IMR-90 (cell line): ENCODE results near the gene SHISAL2B. TPM values are rescaled to one million over a fixed set of nuclear protein-coding genes. Genes with fewer than 3 reads are reported as not detected.

Source experiments
- ATAC-seq: fragments of 200-7000 bp; cut with Tn5 transposase; 2 replicates; pipeline ENCODE4 v1.9.1; 2020; ENCODE audit warnings: low read depth, mild to moderate bottlenecking, moderate library complexity
- BruUV-seq: library from RNA; stranded (reverse); fragments of 400-500 nt; replicated peaks from 2 replicates; lab custom pipeline; 2021; lab: Mats Ljungman, UMichigan
- CTCF ChIA-PET: fragments of 300-600 bp; formaldehyde crosslinking; extraction: SDS; loops from one replicate; lab custom pipeline; 2021; ENCODE audit warnings: antibody characterized with exemption; lab: Yijun Ruan, JAX
- POLR2A ChIA-PET: fragments of 300-600 bp; sonication (Branson Sonifier 250); formaldehyde crosslinking; loops from one replicate; lab custom pipeline; 2022; ENCODE audit warnings: antibody characterized with exemption; ENCODE audit not compliant: unreplicated experiment; lab: Charles Lee
- DNase-seq: peaks from one replicate; pipeline ENCODE4 v3.0.0; 2013
- H2AFZ ChIP-seq: replicated peaks from 2 replicates; pipeline ENCODE3; 2013; ENCODE audit warnings: low read length, mild to moderate bottlenecking; ENCODE audit not compliant: poor library complexity
- H2AK5ac ChIP-seq: 2 replicates; pipeline ENCODE4 v1.6.1; 2013; ENCODE audit warnings: low read depth, low read length, inconsistent platforms
- H2AK9ac ChIP-seq: replicated peaks from 2 replicates; pipeline ENCODE3; 2013; ENCODE audit warnings: mild to moderate bottlenecking, low read depth, low read length, moderate library complexity; ENCODE audit not compliant: poor library complexity
- H2BK120ac ChIP-seq: 2 replicates; pipeline ENCODE4 v1.6.1; 2013; ENCODE audit warnings: low read depth, low read length, inconsistent platforms
- H2BK15ac ChIP-seq: 3 replicates; pipeline ENCODE4 v1.6.1; 2013; ENCODE audit warnings: low read depth, low read length, inconsistent platforms
- H2BK20ac ChIP-seq: 2 replicates; pipeline ENCODE4 v1.6.1; 2013; ENCODE audit warnings: low read depth, mild to moderate bottlenecking, inconsistent platforms, low read length, moderate library complexity
- H2BK5ac ChIP-seq: 2 replicates; pipeline ENCODE4 v1.6.1; 2013; ENCODE audit warnings: mild to moderate bottlenecking, low read depth, low read length, inconsistent platforms; ENCODE audit not compliant: poor library complexity, severe bottlenecking
- H3K14ac ChIP-seq: replicated peaks from 2 replicates; pipeline ENCODE4 v1.6.1; 2013; ENCODE audit warnings: low read depth, low read length, inconsistent platforms
- H3K18ac ChIP-seq: 2 replicates; pipeline ENCODE4 v1.6.1; 2013; ENCODE audit warnings: low read depth, low read length, control low read depth
- H3K23ac ChIP-seq: 2 replicates; pipeline ENCODE4 v1.6.1; 2013; ENCODE audit warnings: low read depth, low read length, inconsistent platforms
- H3K27ac ChIP-seq: 2 replicates; pipeline ENCODE4 v1.5.1; 2013; ENCODE audit warnings: mild to moderate bottlenecking, control low read depth, low read length; ENCODE audit not compliant: insufficient read depth
- H3K27me3 ChIP-seq: 2 replicates; pipeline ENCODE4 v1.6.1; 2013; ENCODE audit warnings: low read length; ENCODE audit not compliant: control insufficient read depth, insufficient read depth
- H3K36me3 ChIP-seq: 2 replicates; pipeline ENCODE4 v1.6.1; 2013; ENCODE audit warnings: low read length, mixed read lengths; ENCODE audit not compliant: control insufficient read depth, insufficient read depth
- H3K4ac ChIP-seq: 2 replicates; pipeline ENCODE4 v1.6.1; 2013; ENCODE audit warnings: low read depth, low read length, inconsistent platforms
- H3K4me1 ChIP-seq: 2 replicates; pipeline ENCODE4 v1.6.1; 2013; ENCODE audit warnings: low read length, mixed read lengths; ENCODE audit not compliant: control insufficient read depth, insufficient read depth
- H3K4me2 ChIP-seq: 2 replicates; pipeline ENCODE4 v1.6.1; 2013; ENCODE audit warnings: low read depth, mild to moderate bottlenecking, control low read depth, low read length, moderate library complexity
- H3K4me3 ChIP-seq: 2 replicates; pipeline ENCODE4 v1.5.1; 2013; ENCODE audit warnings: low read depth, mild to moderate bottlenecking, control low read depth, low read length, moderate library complexity; ENCODE audit not compliant: insufficient read depth
- H3K56ac ChIP-seq: 2 replicates; pipeline ENCODE4 v1.6.1; 2013; ENCODE audit warnings: low read length, inconsistent platforms; ENCODE audit not compliant: insufficient read depth; ENCODE audit errors: extremely low read depth
- H3K79me1 ChIP-seq, 2 experiments: 2 replicates each; pipeline ENCODE4 v1.6.1; 2013; ENCODE audit warnings: low read length in 2 of 2, inconsistent platforms in 1 of 2, low read depth in 1 of 2
- H3K9ac ChIP-seq: 2 replicates; pipeline ENCODE4 v1.6.1; 2013; ENCODE audit warnings: low read depth, low read length, control low read depth
- H3K9me1 ChIP-seq: 2 replicates; pipeline ENCODE4 v1.6.1; 2013; ENCODE audit warnings: low read length, inconsistent platforms; ENCODE audit not compliant: insufficient read depth
- H3K9me3 ChIP-seq: 2 replicates; pipeline ENCODE4 v1.6.1; 2013; ENCODE audit warnings: low read length; ENCODE audit not compliant: control insufficient read depth, insufficient read depth
- H4K20me1 ChIP-seq: 2 replicates; pipeline ENCODE4 v1.6.1; 2013; ENCODE audit warnings: low read length, inconsistent platforms; ENCODE audit not compliant: insufficient read depth
- H4K5ac ChIP-seq: 2 replicates; pipeline ENCODE4 v1.6.1; 2013; ENCODE audit warnings: mild to moderate bottlenecking, low read depth, low read length, control low read depth
- H4K8ac ChIP-seq, 2 experiments: 2 replicates each; pipeline ENCODE4 v1.6.1; 2013; ENCODE audit warnings: low read depth in 2 of 2, low read length in 2 of 2, control low read depth in 1 of 2, inconsistent platforms in 1 of 2
- H4K91ac ChIP-seq: 2 replicates; pipeline ENCODE4 v1.6.1; 2013; ENCODE audit warnings: low read depth, low read length, inconsistent platforms; ENCODE audit not compliant: insufficient read depth
- BHLHE40 ChIP-seq: fragments of 150-350 bp; IDR thresholded peaks from 2 replicates; pipeline ENCODE4 v1.6.1; 2016; ENCODE audit warnings: mild to moderate bottlenecking, low read depth, low read length
- CEBPB ChIP-seq: IDR thresholded peaks from 2 replicates; pipeline ENCODE4 v1.6.1; 2012; ENCODE audit warnings: low read depth, low read length, improper control_type of control experiment
- CHD1 ChIP-seq: IDR thresholded peaks from 2 replicates; pipeline ENCODE4 v1.6.1; 2012; ENCODE audit warnings: low read depth, low read length, improper control_type of control experiment
- CTCF ChIP-seq: conservative IDR thresholded peaks from 2 replicates; pipeline ENCODE4 v1.5.1; 2012; ENCODE audit warnings: mild to moderate bottlenecking, low read depth, low read length, improper control_type of control experiment
- FOS ChIP-seq: fragments of 150-350 bp; IDR thresholded peaks from 2 replicates; pipeline ENCODE4 v1.6.1; 2016; ENCODE audit warnings: low read depth, low read length
- MAFK ChIP-seq: IDR thresholded peaks from 2 replicates; pipeline ENCODE4 v1.6.1; 2012; ENCODE audit warnings: low read depth, low read length, improper control_type of control experiment
- MAZ ChIP-seq: IDR thresholded peaks from 2 replicates; pipeline ENCODE4 v1.6.1; 2012; ENCODE audit warnings: low read depth, mild to moderate bottlenecking, low read length, improper control_type of control experiment, moderate library complexity, borderline replicate concordance
- MXI1 ChIP-seq: IDR thresholded peaks from 2 replicates; pipeline ENCODE4 v1.6.1; 2012; ENCODE audit warnings: low read depth, mild to moderate bottlenecking, low read length, moderate library complexity, borderline replicate concordance
- POLR2A ChIP-seq: IDR thresholded peaks from 2 replicates; pipeline ENCODE4 v1.6.1; 2012; ENCODE audit warnings: mild to moderate bottlenecking, low read depth, low read length
- RAD21 ChIP-seq: IDR thresholded peaks from 2 replicates; pipeline ENCODE4 v1.6.1; 2012; ENCODE audit warnings: low read length, improper control_type of control experiment
- RCOR1 ChIP-seq: IDR thresholded peaks from 2 replicates; pipeline ENCODE4 v1.6.1; 2012; ENCODE audit warnings: mild to moderate bottlenecking, low read length, improper control_type of control experiment; ENCODE audit not compliant: insufficient replicate concordance
- RFX5 ChIP-seq: IDR thresholded peaks from 2 replicates; pipeline ENCODE4 v1.8.0; 2012; ENCODE audit warnings: low read depth, mild to moderate bottlenecking, low read length, moderate library complexity
- SMC3 ChIP-seq: fragments of 150-350 bp; IDR thresholded peaks from 2 replicates; pipeline ENCODE4 v1.6.1; 2016; ENCODE audit warnings: low read depth, mild to moderate bottlenecking, antibody characterized with exemption, low read length, moderate library complexity
- USF2 ChIP-seq: fragments of 150-350 bp; IDR thresholded peaks from 2 replicates; pipeline ENCODE4 v1.6.1; 2017; ENCODE audit warnings: mild to moderate bottlenecking, antibody characterized with exemption, low read length, low read depth
- WGBS, 2 experiments: methylation state at CpG; one replicate each; pipeline versions ENCODE4 v1.1.5 to v1.1.7; 2013; ENCODE audit warnings: missing lambda C conversion rate in 2 of 2; ENCODE audit not compliant: insufficient read length in 1 of 2; ENCODE audit errors: extremely low coverage in 2 of 2; 5-methylcytosine and 5-hydroxymethylcytosine counted together
- dilution Hi-C: fragments of 300-500 bp; cut with HindIII; formaldehyde crosslinking; loops from one replicate; pipeline ENCODE4 v1.14.3; 2018; ENCODE audit warnings: low sequenced_read_pairs; ENCODE audit not compliant: unreplicated experiment
- in situ Hi-C: fragments of 300-500 bp; cut with MboI; formaldehyde crosslinking; loops from 3 replicates; pipeline ENCODE4 v1.14.3; 2019; ENCODE audit warnings: low sequenced_read_pairs, inconsistent platforms, mixed read lengths
- intact Hi-C: fragments of 100-400 bp; cut with micrococcal nuclease; formaldehyde crosslinking; loops from 2 replicates; pipeline ENCODE4 v1.10.0; 2022
- polyA plus RNA-seq, 3 experiments: library from polyadenylated mRNA; depleted of rRNA; stranded (reverse); fragments of >200 nt; gene quantifications; 2 replicates each; pipeline ENCODE4 v1.2.3, GENCODE V29; 2012; ENCODE audit warnings: low replicate concordance in 1 of 3
- total RNA-seq: library from RNA; depleted of rRNA; stranded (reverse); fragments of >200 nt; gene quantifications from 2 replicates; pipeline ENCODE4 v1.2.3, GENCODE V29; 2012
- TF ChIP-seq, protein P1 (sequence below): fragments of 150-350 bp; IDR thresholded peaks from 2 replicates; pipeline ENCODE4 v1.6.1; 2016; ENCODE audit warnings: low read depth, mild to moderate bottlenecking, low read length, moderate library complexity, borderline replicate concordance

The SHISAL2B gene
- total and polyA plus RNA-seq, 2 of the 4 experiments (the other 2 are of a cell fraction) = not detected

- no peaks in the 10 kb centered on the region for H3K9me1 ChIP-seq
- H4K20me1 ChIP-seq = no peaks in the 10 kb centered on the region
- BruUV-seq = no TSS peak
- H3K14ac ChIP-seq = no peak overlapping the region
- CTCF ChIA-PET = no interaction called here
- dilution Hi-C loops = no loop called here
- H2BK5ac ChIP-seq = no peak overlapping the region
- no peak overlapping the region for H4K91ac ChIP-seq
- no CpG with 5 or more reads among the region's 3 CpGs for WGBS, 2 experiments
- TF ChIP-seq RCOR1 = no peak
- no peak for TF ChIP-seq BHLHE40
- TF ChIP-seq RAD21 = no peak
- TF ChIP-seq CTCF = no peak
- TF ChIP-seq, protein P1, sequence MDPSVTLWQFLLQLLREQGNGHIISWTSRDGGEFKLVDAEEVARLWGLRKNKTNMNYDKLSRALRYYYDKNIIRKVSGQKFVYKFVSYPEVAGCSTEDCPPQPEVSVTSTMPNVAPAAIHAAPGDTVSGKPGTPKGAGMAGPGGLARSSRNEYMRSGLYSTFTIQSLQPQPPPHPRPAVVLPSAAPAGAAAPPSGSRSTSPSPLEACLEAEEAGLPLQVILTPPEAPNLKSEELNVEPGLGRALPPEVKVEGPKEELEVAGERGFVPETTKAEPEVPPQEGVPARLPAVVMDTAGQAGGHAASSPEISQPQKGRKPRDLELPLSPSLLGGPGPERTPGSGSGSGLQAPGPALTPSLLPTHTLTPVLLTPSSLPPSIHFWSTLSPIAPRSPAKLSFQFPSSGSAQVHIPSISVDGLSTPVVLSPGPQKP = no peak
- TF ChIP-seq USF2 = no peak
- TF ChIP-seq RFX5 = no peak
- TF ChIP-seq POLR2A = no peak
- TF ChIP-seq FOS = no peak
- no peak for TF ChIP-seq MAFK
- no peak for TF ChIP-seq MXI1
- TF ChIP-seq CEBPB = no peak
- no peak for TF ChIP-seq MAZ
- no peak for TF ChIP-seq SMC3
- TF ChIP-seq CHD1 = no peak
- POLR2A ChIA-PET = interaction anchor here (0.5 kb wide), 1 partner anchor 854 kb away, joined by 5 read pairs; no protein-coding TSS in a partner anchor
- no peak overlapping the region for H3K4me3 ChIP-seq
- no peak overlapping the region for H2AK9ac ChIP-seq
- H3K4ac ChIP-seq = no peak overlapping the region
- peaks cover 41% of the 10 kb centered on the region for H3K27me3 ChIP-seq
- no peak overlapping the region for H3K56ac ChIP-seq
- H2AK5ac ChIP-seq = no peak overlapping the region
- H3K18ac ChIP-seq = no peak overlapping the region
- intact Hi-C loops = no loop called here
- in situ Hi-C loops = no loop called here
- H2AFZ ChIP-seq = no peak overlapping the region
- H3K23ac ChIP-seq = no peak overlapping the region
- no peaks in the 10 kb centered on the region for H3K79me1 ChIP-seq
- no peak overlapping the region for H3K4me2 ChIP-seq
- H3K4me1 ChIP-seq = 0 out of 2 replicates have a peak, but pooled peaks cover 5% of the 10 kb centered on the region
- no peak overlapping the region for H3K9ac ChIP-seq
- H2BK120ac ChIP-seq = no peak overlapping the region
- no peak overlapping the region for H2BK15ac ChIP-seq
- H3K36me3 ChIP-seq = no peaks in the 10 kb centered on the region
- ATAC-seq (no peak), DNase-seq (no peak)
- no peak overlapping the region for H4K5ac ChIP-seq
- no peak overlapping the region for H4K8ac ChIP-seq
- H3K27ac ChIP-seq = no peak overlapping the region
- H3K9me3 ChIP-seq = no peaks in the 10 kb centered on the region
- no peak overlapping the region for H2BK20ac ChIP-seq
Observed at GRCh38 chr5:64691291-64691690, 988 bp downstream of the SHISAL2B start.
